Left renal cortex interstitium (tissue), 4 donors: ENCODE data around the gene SHC3. TPM values are rescaled to one million over a fixed set of nuclear protein-coding genes. Genes with fewer than 3 reads are reported as not detected.

Experiments
- DNase-seq, 4 donors: peaks; one replicate each; pipeline ENCODE4 v3.0.0-alpha.2; 2013; ENCODE audit warnings: low read depth in 4 of 4, low spot score in 2 of 4, missing footprints in 1 of 4
- polyA plus RNA-seq, 4 donors: library from polyadenylated mRNA; unstranded; fragments of 120-200 nt; gene quantifications; one replicate each; pipeline ENCODE4 v1.2.1, GENCODE V29; 2013; ENCODE audit not compliant: insufficient read length in 4 of 4

The SHC3 gene
- polyA plus RNA-seq, 4 donors: 2.5 to 3.5 (median 2.9) TPM

DNA sequence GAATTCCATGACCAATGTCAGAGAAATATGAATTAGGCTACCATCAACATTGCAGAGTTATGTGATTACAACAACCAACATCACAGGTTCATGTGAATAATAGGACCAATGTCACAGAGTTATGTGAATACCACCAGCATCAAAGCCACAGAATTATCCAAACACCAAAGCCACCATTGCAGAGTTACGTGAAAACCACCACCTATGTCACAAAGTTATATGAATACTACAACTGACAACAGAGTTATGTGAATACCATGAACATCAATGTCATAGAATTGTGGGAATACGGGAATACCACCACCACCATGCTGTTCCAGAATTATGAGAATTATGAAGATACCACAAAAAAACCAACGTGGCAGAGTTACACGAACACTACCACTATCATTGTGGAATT, 64.8 kb downstream of the SHC3 start:
- DNase-seq: no peak

- no peak for DNase-seq
Measured at GRCh38 chr9:89112243-89112642, 66.4 kb downstream of the SHC3 start.

DNA sequence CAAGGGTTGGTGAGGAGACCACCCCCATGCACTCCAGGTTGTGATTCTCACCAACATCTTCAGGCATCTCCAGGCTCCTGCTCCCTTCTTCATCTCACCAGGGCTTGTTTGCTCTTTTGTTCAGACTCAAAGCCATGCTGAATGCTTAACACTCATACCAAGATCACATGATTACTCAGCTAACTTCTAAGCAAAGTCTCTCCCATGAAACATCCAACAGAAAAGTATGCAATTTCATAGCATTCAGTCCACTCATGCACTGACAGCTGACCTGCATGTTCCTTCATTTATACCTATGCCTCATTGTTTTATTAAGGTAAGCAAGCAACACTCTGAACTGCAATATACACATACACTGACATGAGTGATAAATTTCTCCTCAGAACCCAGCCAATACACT, 69.0 kb downstream of the SHC3 start:
- DNase-seq: no peak

GRCh38 chr9:89107406-89107805, 71.2 kb downstream of the SHC3 start:
- DNase-seq: no peak

DNA sequence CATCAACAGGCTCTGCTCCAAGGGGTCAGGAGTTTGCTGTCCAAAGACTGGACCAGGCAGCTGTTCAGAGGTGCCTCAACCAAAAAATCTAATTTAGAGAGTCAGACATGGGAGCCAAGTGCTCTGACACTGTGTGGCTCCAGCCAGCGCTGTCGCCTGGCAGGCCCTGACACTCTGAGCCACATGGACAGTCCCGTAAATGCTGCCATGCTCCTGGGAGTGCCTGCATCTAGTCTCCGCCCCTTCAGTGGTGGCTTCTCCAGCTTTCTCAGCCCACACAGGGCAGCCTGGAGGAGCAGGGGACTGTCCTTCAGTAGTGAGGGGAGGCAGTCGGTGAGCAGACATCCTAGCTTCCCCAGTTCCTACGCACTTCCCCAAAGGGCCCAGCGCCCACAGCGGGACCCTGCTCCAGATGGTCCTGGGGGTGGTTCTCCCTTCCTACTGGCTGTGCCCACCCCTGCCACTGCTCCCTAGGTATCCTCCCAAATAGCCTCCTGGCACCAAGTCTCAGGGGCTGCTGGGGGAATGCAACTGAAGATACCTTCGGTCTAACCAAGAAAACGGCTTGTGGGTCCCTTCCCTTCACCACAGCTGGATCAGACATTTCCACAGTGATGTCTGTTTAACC, 72.3 kb downstream of the SHC3 start:
- DNase-seq: no peak

DNA sequence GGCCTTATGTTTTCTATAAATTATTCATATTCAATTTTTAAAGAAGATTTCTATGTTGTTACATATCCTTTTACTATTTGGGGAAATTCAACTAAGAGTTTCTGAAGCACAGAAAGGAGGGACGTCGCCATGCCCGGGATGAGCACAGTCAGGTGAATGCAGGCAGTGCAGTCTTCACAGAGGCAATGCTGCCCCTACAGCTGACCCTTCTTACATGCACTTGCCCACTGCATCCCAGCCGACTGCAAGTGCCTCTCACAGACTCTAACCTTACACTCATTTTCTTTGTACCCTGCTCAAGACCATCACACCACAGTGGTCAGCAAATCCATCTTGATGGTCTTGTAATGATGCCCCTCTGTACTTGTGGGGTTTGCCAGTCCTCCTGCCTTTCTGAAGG, 73.8 kb downstream of the SHC3 start:
- DNase-seq: no peak

GRCh38 chr9:89097219-89097618, 81.4 kb downstream of the SHC3 start:
- no peak for DNase-seq

DNA sequence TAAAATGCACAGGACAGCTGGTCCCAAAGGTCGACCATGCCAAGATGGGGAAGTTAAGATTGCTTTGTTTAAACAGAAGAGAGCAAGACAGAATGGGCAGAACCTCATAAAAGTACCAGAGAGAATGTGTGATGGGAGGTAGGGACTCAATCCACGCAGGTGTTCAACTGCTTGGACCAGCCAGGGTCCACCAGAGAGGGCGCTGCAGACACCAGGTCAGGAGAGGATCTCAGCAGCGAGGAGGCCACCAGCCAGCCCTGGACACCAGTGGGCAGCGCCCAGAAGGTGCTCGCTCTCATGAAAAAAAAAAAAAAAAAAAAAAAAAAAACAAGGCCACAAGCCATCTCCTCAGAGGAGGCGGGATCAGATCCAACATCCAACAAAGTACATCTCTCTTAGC, 81.8 kb downstream of the SHC3 start:
- DNase-seq: no peak

- no peak for DNase-seq
Measured at GRCh38 chr9:89095761-89096528, 82.7 kb downstream of the SHC3 start.

DNA sequence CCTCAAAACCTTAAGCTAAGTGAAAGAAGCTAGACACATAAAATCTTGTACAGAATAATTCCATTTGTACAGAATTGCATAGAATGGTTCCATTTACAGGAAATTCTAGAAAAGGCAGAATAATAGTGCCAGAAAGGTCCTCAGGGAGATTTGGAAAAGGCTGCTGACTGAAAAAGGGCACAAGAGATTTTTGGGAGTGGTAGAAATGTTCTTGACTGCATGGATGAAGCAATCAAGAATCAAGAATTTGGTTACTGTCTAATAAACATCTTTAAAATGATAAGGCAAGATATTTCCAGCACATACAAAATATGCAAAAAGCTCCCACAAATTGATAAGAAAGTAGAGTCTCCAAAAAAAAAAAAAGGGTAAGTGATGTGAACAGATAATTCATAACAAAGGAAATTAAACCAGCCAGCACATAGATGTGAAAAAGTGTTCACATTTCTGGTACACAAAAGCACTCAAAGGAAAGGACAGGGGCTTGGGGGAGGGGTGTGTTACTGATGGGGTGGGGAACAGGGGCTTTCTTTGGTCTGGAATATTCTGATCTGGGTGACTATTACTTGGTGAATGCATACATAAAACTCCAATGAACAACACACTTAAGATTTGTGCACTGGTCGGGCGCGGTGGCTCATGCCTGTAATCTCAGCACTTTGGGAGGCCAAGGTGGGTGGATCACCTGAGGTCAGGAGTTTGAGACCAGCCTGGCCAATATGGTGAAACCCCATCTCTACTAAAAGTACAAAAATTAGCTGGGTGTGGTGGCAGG, 85.2 kb downstream of the SHC3 start:
- DNase-seq: no peak

DNA sequence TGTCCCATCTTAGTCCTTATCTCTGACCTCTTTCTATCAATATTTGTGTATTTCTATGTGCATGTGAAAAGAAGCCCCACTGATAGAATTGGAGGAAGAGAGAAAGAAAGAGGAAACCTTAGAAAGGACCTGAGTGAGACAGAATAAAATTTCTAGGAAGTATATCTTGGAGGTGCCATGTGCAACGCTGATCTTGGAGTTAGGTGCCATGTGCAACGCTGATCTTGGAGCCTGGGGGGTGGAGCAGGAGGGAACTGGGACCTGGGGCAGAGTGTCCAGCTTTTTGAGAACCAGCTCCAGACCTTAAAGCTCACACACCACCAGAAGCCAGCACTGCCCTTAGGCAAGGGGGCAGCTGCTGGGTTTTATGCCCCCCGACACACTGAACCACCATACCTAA, 89.4 kb downstream of the SHC3 start:
- no peak for DNase-seq

- no peak for DNase-seq
Measured at GRCh38 chr9:89083626-89084025, 95.0 kb downstream of the SHC3 start.

GRCh38 chr9:89080193-89080592, 98.4 kb downstream of the SHC3 start:
- DNase-seq: no peak

GRCh38 chr9:89079391-89079790, 99.2 kb downstream of the SHC3 start:
- peak in 1 of 4 donors; percentile 18 for DNase-seq

- DNase-seq: no peak
Measured at GRCh38 chr9:89078860-89079259, 99.8 kb downstream of the SHC3 start.

GRCh38 chr9:89078421-89078820, 100.2 kb downstream of the SHC3 start:
- no peak for DNase-seq

- no peak for DNase-seq
Measured at GRCh38 chr9:89077519-89077918, 101.1 kb downstream of the SHC3 start.

- no peak for DNase-seq
Measured at GRCh38 chr9:89073397-89073796, 105.2 kb downstream of the SHC3 start.

GRCh38 chr9:89071591-89071990, 107.0 kb downstream of the SHC3 start:
- no peak for DNase-seq

- DNase-seq: no peak
Measured at GRCh38 chr9:89066835-89067234, 111.8 kb downstream of the SHC3 start.

DNA sequence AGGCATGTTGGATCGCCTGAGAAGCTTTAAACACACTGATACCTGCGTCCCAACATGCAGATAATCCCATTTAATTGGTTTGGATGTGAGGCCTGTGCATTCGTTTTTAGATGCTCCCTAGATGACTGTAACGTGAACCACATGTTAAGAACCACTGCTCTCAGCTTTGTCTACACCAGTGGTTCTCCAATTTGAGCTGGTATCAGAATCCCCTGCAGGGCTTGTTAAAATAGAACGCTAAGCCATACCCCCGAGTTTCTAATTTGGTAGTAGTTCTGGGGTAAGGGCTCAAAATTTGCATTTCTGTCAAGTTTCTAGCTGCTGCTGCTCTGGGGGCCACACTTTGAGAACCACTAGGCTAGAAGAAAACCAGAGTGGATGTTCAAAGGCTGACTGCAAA, 112.7 kb downstream of the SHC3 start:
- no peak for DNase-seq

DNA sequence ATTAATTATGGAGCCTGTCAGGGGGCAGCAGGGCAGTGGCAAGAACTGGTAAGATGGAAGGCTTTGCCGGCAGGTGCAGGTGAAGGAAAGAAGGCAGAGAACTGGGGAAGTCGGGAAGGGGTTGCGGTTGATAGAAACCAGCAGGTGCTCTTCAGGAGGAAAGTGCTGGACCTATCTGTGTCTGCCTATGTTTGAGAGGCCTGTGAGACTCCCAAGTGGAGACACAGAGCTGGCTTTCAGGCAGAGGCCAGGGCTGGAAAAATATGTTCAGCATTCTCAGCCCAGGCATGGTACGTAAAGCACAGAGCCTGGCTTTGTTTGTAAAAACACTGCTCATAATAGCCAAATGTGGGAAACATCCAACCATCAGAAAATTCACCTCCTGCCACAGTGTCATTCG, 117.8 kb downstream of the SHC3 start:
- no peak for DNase-seq
